ENCODE measurements around the gene PDZRN3. TPM values are rescaled to one million over a fixed set of nuclear protein-coding genes. Genes with fewer than 3 reads are reported as not detected.

PDZRN3 gene
- total RNA-seq, 4 donors from 2014 or later: 13.3 to 81.7 (median 19.7) TPM

GRCh38 chr3:73525591-73525990 is 99.2 kb downstream of the PDZRN3 start:
- no peak for TF ChIP-seq POLR2A (IDR thresholded peaks at IDR 0.05)
- Histone ChIP-seq H3K36me3 (no peaks in the 10 kb centered on the region), H3K4me1 (peaks cover 0 to 7% (median 0%) of the 10 kb centered on the region in 4 donors), H3K4me3 (no peak overlapping the region), H3K27ac (no peak overlapping the region), H3K27me3 (no peaks in the 10 kb centered on the region), H3K9me3 (no peaks in the 10 kb centered on the region)
- DNase-seq: no peak

GRCh38 chr3:73523661-73524060 is 101.1 kb downstream of the PDZRN3 start:
- H3K4me1 ChIP-seq: peaks cover 0 to 10% (median 0%) of the 10 kb centered on the region in 4 donors
- peak overlapping the region in 1 of 4 donors; percentile 21 for H3K27ac ChIP-seq
- no peaks in the 10 kb centered on the region for H3K9me3 ChIP-seq
- TF ChIP-seq CTCF (IDR thresholded peaks at IDR 0.05) (no peak), POLR2A (IDR thresholded peaks at IDR 0.05) (no peak)
- H3K4me3 ChIP-seq: no peak overlapping the region
- H3K36me3 ChIP-seq: no peaks in the 10 kb centered on the region
- no peak for DNase-seq
- no peaks in the 10 kb centered on the region for H3K27me3 ChIP-seq

- DNase-seq: peak in 1 of 3 donors; percentile 61
- Histone ChIP-seq H3K9me3 (no peaks in the 10 kb centered on the region), H3K4me1 (peaks cover 0 to 10% (median 0%) of the 10 kb centered on the region in 4 donors), H3K4me3 (peak overlapping the region in 1 of 4 donors; percentile 7), H3K27ac (peak overlapping the region in 1 of 4 donors; percentile 70), H3K36me3 (no peaks in the 10 kb centered on the region), H3K27me3 (no peaks in the 10 kb centered on the region)
- TF ChIP-seq POLR2A (IDR thresholded peaks at IDR 0.05) (no peak), CTCF (IDR thresholded peaks at IDR 0.05) (no peak)
Observed at GRCh38 chr3:73521734-73522336, 102.9 kb downstream of the PDZRN3 start.

- Histone ChIP-seq H3K27ac (peak overlapping the region in 2 of 4 donors; percentile 23 to 70), H3K4me3 (peak overlapping the region in 1 of 4 donors; percentile 6), H3K4me1 (peaks cover 0 to 10% (median 0%) of the 10 kb centered on the region in 4 donors), H3K27me3 (no peaks in the 10 kb centered on the region), H3K9me3 (no peaks in the 10 kb centered on the region), H3K36me3 (no peaks in the 10 kb centered on the region)
- no peak for DNase-seq
- TF ChIP-seq CTCF (IDR thresholded peaks at IDR 0.05): no peak
- no peak for TF ChIP-seq POLR2A (IDR thresholded peaks at IDR 0.05)
Observed at GRCh38 chr3:73520931-73521461, 103.7 kb downstream of the PDZRN3 start.

- Histone ChIP-seq H3K9me3 (no peaks in the 10 kb centered on the region), H3K36me3 (no peaks in the 10 kb centered on the region), H3K27ac (peak overlapping the region in 2 of 4 donors; percentile 70 to 74), H3K4me3 (no peak overlapping the region), H3K27me3 (no peaks in the 10 kb centered on the region), H3K4me1 (peaks cover 0 to 31% (median 2%) of the 10 kb centered on the region in 4 donors)
- TF ChIP-seq POLR2A (IDR thresholded peaks at IDR 0.05) (no peak), CTCF (IDR thresholded peaks at IDR 0.05) (no peak)
- peak in 1 of 3 donors; percentile 51 for DNase-seq
Observed at GRCh38 chr3:73516631-73517030, 108.1 kb downstream of the PDZRN3 start.

- H3K4me3 ChIP-seq: no peak overlapping the region
- no peaks in the 10 kb centered on the region for H3K27me3 ChIP-seq
- TF ChIP-seq POLR2A (IDR thresholded peaks at IDR 0.05) (no peak), CTCF (IDR thresholded peaks at IDR 0.05) (no peak)
- H3K4me1 ChIP-seq: peaks cover 0 to 26% (median 2%) of the 10 kb centered on the region in 4 donors
- H3K9me3 ChIP-seq: no peaks in the 10 kb centered on the region
- peak in 2 of 3 donors; percentile 63 to 89 for DNase-seq
- no peaks in the 10 kb centered on the region for H3K36me3 ChIP-seq
- peak overlapping the region in 2 of 4 donors; percentile 26 to 75 for H3K27ac ChIP-seq
Observed at GRCh38 chr3:73513260-73513659, 111.5 kb downstream of the PDZRN3 start.

All from Peyer's patch (tissue), 4 donors.